ENCODE measurements around the gene NECAB2.

Gene NECAB2

GRCh38 chr16:83967091-83967490 lies 953 bp upstream of the NECAB2 start:
- DNase-seq = no peak

DNA sequence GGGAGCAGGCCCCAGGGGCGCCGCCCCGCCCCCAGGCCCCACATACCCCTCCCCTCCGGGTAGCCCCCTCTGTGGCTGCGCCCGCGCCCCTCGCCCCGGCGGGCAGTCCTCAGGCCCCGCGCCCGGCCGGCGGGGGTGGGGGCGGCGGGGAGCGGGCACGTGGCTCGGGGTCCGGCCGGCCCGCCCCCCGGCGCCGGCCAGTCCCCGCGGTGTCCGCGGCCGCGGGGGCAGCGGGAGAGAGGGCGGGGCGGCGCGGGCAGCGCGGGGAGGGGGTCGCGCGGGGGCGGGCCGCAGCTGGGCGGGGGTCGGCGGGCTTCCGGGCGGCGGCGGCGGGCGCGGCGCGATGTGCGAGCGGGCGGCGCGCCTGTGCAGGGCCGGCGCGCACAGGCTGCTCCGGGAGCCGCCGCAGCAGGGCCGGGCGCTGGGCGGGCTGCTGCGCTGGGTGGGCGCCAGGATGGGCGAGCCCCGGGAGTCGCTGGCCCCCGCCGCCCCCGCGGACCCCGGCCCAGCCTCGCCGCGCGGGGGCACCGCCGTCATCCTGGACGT lies 335 bp downstream of the NECAB2 start:
- DNase-seq = no peak

DNA sequence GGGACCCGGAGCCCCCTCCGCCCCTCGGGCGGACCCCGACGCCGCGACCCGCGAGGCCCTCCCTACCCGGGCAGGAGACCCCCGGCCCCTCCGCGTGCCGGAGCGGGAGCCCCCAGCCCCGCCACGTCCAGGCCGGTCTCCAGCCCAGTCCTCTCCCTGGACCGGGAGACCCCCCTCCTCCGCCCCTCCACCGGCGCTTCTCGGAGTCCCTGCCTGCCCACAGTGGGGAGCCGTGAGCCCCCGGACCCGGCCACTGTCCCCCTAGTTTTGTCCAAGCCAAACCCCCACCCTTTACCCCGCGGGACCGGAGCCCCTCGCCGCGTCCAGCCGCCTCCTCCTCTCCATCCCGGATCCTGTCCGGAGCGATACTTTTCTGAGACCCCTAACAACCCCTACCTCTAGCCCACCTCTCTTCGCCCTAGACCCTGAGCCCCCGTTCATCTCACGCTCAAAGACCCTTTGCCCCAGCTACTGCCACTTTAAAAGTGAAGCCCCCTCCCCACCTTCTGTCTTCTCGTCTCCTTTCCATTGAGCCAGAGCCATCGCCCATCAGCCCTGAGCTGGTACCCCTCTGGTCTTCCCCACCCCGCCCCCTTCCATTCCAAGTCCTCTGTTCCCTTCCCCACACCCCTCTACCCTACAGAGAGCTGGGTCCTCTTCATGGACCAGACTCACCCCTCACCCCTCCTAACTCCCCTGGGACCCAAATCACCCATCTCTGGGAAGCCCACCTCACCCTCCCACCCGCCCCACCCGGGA lies 1.0 kb downstream of the NECAB2 start:
- DNase-seq = no peak

GRCh38 chr16:83969771-83970429 lies 1.9 kb downstream of the NECAB2 start:
- no peak for DNase-seq

DNA sequence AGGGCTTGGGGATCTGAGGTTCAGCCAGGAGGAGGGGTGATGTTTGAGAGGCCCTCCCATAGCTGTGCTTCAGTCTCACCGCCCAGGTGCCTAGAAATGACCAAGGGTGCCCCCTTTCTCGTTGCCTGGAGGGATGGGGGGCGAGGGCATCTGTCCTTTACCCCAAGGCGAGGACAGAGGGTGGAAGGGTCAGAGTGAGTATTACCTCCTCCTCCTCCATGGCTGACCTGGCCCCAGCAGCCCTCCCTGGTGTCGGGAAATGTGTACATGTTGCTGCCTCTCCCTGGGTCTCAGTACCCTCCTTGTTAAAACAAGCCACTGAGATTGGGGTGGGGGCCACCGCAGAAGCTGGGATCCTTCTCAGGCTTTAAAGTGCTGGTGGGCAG lies 2.4 kb downstream of the NECAB2 start:
- DNase-seq = no peak

- no peak for DNase-seq
Observed at GRCh38 chr16:83971165-83972130, 3.4 kb downstream of the NECAB2 start.

DNA sequence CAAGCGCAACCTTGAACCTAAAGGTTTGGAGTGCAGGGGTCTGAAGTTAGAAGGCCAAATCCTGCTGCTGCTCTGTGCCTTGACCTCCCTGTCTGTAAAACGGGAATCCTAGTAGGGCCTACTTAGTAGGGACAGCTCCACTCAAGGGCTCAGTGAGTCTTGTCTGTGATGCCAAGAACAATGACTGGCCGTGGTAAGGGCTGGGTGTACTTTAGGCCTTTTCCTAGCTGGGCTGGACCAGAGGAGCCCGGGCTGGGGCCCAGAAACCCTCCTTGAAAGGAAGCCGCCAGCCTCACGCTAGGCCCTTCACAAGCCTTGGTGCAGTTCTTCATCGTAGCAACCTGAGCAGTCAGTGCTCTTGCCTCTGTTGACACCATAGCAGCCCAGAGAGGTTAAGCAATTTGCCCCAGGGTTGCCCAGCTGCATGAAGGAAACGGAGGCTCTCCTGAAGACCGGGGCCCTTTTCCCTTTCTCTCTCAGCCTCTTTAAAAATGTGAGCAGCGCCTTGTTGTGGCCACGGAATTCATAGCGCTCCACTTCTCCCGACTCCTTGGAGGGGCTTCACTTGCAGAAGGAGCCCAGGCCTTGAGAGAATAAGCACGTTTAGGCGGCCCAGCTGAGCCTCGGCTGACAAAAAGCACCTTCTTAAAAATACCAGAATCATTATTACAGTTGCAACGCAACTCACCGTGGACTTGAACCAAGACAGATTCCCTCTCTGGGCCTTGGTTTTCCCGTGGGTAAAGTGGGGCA lies 4.4 kb downstream of the NECAB2 start:
- no peak for DNase-seq

DNA sequence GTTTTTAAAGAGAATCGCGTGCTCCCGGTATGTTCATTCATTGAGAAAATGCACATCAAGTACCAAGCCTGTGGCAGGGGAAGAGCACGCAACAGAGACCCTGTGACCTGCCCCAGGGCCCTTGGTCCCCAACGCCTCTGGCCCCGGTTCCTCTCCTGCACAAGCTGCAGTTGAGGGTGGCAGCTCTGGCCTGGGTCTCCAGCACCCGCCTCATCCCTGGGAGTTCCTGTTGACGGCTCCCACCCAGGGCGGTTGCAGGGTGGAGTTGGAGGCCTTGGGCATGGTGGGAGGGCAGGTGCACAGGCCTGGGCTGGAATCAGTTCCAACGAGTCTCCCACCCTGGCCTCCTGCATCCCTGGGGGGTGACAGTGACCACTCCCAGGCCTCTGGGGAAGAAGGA lies 5.0 kb downstream of the NECAB2 start:
- no peak for DNase-seq

DNA sequence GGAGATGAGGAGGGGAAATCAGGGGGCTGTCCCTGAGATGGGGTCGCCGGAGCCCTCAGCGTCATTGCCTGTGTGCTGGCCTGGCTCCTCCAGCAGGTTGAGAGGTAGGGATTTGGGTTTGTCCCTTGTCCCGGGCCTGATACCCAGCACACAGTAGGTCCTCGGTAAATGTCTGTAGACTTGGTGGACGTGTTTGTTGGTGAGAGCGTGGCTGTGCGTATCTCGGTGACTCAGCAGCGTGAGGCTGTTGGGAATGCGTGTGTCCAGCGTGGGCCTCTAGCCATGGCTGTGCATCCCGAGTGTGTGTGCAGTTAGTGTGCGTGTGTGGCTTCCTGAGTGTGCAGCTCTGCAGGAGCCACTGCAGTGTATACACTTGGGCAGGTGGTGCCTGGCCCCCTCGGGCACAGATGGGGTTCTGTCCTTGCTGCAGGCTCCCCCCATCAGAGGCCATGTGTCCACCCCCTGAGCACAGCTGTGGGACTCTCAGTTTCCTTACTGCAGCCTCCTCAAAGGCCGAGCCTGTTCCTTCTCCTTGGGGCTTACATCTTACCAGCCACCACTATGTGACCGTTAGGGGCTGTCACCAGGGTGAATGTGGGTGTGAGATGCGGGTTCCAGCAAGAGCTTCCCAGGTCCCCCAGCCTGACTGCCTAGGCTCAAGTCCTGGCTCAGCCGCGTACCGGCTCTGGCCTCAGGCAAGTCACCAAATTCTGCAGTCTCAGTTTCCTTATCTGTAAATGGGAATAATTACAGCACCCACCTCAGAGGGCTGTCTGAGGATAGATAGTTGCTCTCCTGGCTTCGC lies 5.7 kb downstream of the NECAB2 start:
- DNase-seq = no peak

DNA sequence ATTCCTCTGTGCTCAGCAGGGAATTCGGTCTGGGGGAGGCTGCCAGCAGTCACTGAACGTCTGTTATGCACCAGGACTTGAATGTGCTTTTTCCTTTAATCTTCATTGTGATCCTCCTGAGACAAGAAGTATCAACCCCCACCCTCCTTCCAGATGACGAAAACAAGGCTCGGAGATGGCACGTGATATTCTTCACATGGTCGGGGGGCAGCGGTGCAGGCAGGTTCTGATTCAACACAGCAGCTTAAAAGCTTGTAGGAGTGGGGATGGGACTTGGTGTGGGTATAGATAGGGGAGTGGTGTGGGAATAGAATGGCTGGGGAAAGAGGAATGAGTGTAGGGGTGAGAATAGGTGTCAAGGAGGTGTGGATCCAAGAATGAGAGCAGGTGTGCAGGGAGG lies 6.4 kb downstream of the NECAB2 start:
- DNase-seq = no peak

- DNase-seq = no peak
Observed at GRCh38 chr16:83975590-83976260, 7.7 kb downstream of the NECAB2 start.

- DNase-seq = no peak
Observed at GRCh38 chr16:83977056-83977815, 9.2 kb downstream of the NECAB2 start.

GRCh38 chr16:83978401-83978904 lies 10.4 kb downstream of the NECAB2 start:
- no peak for DNase-seq

DNA sequence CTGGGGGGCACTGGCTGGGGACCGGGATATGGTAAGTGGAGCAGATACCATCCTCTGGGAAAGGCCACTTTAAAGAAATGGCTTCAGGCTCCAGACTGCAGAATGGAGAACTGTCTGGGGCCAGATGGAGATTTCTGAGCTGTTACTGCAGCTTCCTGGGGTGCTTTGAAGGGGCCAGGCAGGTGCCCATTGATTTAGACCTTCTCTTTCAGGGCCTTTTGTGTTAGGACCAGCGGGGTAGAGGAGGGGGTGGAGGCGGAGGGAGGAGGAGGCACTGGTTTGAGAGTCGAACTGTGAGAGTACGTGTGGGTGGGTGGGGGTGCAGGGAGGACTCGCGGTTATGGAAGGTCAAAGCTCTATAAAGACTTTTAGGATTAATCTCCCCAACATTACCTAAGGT lies 11.4 kb downstream of the NECAB2 start:
- DNase-seq = no peak

DNA sequence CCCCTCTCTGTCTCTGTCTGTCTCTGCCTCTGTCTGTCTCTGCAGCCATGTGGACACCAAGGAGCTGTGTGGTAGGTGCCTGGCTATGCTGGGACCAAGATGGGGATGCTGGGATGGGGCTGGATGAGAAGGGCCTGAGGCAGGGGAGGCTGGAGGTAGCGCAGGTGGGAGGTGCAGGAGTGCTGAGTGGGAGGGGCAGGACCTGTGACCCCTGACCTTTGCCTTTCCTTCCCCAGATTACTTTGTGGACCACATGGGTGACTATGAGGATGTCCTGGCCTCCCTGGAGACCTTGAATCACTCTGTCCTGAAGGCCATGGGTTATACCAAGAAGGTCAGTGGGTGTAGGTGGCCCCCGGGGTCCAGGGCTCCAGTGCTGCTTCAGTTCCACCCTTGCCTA lies 12.8 kb downstream of the NECAB2 start:
- DNase-seq = no peak

- DNase-seq = no peak
Observed at GRCh38 chr16:83981799-83982198, 13.8 kb downstream of the NECAB2 start.

DNA sequence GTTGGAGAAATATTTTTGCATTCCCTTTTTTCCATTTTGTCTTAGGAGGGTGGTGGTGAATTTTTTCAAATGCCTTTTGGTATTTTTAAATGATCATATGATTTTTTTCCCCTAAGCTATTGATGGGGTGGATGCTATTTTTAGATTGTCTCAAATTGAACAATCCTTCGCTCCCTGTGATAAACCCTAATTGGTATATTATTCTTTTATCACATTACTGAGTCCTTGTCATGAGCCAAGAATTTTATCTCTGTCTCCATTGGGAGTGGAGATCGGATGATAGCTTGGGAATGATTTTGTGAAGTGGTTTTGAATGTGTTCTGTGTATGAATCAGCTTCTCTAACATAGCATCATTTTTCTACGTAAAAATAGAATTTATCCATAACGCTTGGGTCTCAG lies 15.4 kb downstream of the NECAB2 start:
- DNase-seq = no peak

GRCh38 chr16:83989300-83989699 lies 21.3 kb downstream of the NECAB2 start:
- DNase-seq = no peak

DNA sequence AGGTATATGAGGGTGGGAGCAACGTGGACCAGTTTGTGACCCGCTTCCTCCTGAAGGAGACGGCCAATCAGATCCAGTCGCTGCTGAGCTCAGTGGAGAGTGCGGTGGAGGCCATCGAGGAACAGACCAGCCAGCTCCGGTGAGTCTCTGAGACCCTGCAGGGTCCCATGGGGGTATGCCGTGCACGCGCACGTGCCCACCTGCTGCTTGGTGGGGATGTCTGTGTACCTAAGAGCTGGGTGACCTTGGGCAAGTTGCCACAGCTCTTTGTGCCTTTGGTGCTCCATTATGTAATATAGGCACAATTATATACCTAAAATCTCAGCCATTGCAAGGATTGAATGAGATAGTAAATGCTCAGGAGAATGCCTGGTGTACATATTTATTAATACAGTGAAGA lies 22.4 kb downstream of the NECAB2 start:
- no peak for DNase-seq

DNA sequence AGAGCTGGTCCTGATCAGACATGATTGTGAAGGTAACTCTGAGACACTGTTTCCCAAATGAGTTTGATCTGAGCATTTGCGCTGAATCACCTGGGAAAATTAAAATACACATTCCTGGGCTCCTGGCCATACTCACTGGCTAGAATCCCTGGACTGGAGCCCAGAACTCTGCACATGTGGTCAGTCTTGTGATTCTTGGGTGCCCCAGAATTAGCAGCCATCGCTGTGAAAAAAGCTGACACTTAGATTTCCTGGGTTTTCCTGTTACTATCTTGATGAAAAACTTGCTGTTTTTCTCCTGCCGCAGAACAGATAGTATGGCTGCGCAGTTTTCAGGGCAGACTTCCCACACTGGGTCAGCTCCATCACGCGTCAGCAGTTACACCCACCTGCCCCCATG lies 24.6 kb downstream of the NECAB2 start:
- DNase-seq = peak; percentile 57

Measured in fibroblast of upper back skin (primary cell).